ENCODE data around the gene SYNRG.

DNA sequence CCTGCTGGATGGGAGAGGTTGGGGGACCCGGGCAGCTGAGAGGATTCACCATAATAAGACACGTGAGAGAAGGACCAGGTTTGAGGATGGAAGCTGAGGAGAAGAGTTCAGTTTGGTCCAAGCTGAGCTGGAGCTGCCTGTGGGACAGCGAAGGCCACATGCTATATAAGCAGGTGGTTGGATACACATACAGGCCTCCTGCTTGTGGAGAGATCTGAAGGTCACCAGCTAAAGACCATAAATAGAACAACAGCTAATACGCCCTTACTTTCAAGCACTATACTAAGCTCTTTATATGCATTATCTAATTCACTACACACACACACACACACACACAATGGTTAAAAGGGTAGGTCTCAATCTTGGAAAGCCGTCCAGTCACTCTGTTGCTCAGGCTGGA, 87.4 kb downstream of the SYNRG start:
- TF ChIP-seq POLR2A (IDR thresholded peaks at IDR 0.05; ENCODE audit: low read depth, low read length) (no peak), TAF1 (IDR thresholded peaks at IDR 0.05; ENCODE audit: borderline replicate concordance, low read depth, low read length) (no peak), POLR2AphosphoS5 (IDR thresholded peaks at IDR 0.05; ENCODE audit: low read depth, low read length) (no peak)
